ENCODE data around the gene KNCN.

The KNCN gene

DNA sequence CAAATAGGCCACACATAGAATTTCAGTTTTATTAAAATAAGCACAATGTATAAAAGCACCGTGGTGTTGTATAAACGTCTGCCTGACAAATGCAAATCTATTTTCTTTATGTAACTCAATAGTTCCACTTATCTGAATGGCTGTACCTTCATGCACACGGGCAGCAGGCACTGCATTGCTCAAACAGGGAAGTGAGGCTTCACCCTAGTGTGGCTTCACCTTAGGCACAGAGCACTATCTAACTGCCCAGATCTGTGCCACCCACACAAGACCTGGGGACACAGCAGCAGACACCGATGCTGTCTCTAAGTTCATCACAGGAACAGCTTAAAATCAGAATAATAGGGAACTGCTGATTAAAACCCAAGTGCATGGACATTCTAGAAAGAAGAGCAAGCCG is 6.0 kb upstream of the KNCN start:
- Histone ChIP-seq H3K9me3 (ENCODE audit: severe bottlenecking) (no peaks in the 10 kb centered on the region), H3K36me3 (no peaks in the 10 kb centered on the region; the same call in 1 of the 2 replicates), H3K4me3 (ENCODE audit: low read depth, low read length) (no peak overlapping the region), H3K27ac (no peak overlapping the region), H3K27me3 (ENCODE audit: insufficient read depth, low read depth, severe bottlenecking) (no peaks in the 10 kb centered on the region)
- TF ChIP-seq, protein P1, sequence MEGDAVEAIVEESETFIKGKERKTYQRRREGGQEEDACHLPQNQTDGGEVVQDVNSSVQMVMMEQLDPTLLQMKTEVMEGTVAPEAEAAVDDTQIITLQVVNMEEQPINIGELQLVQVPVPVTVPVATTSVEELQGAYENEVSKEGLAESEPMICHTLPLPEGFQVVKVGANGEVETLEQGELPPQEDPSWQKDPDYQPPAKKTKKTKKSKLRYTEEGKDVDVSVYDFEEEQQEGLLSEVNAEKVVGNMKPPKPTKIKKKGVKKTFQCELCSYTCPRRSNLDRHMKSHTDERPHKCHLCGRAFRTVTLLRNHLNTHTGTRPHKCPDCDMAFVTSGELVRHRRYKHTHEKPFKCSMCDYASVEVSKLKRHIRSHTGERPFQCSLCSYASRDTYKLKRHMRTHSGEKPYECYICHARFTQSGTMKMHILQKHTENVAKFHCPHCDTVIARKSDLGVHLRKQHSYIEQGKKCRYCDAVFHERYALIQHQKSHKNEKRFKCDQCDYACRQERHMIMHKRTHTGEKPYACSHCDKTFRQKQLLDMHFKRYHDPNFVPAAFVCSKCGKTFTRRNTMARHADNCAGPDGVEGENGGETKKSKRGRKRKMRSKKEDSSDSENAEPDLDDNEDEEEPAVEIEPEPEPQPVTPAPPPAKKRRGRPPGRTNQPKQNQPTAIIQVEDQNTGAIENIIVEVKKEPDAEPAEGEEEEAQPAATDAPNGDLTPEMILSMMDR (IDR thresholded peaks at IDR 0.05; ENCODE audit: low read depth, low read length): no peak
- DNase-seq: no peak

DNA sequence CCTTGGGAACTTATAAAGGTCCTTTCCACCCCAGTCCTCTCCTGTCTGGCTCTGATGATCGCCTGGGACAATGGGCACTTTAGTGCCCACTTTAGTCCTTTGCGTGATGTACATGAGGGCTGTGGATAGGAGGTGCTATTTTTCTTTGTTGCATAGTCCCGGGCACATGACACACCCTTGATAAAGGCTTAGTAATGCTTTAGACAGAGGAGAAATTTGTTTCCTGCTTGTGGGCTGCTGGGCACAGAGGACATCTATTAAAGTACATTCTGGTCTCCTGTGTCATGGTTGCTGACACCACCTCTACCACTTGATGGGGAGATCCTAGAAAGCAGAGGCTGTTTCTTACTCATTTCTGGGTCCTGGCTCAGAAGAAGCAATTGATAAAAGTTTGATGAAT is 5.4 kb upstream of the KNCN start:
- H3K36me3 ChIP-seq: no peaks in the 10 kb centered on the region; the same call in 1 of the 2 replicates
- no peaks in the 10 kb centered on the region for H3K27me3 ChIP-seq (ENCODE audit: insufficient read depth, low read depth, severe bottlenecking)
- H3K27ac ChIP-seq: no peak overlapping the region
- no peak overlapping the region for H3K4me3 ChIP-seq (ENCODE audit: low read depth, low read length)
- no peak for DNase-seq
- TF ChIP-seq, protein P1 (IDR thresholded peaks at IDR 0.05; ENCODE audit: low read depth, low read length): peak; percentile 51; the same call in 1 of the 2 replicates
- no peaks in the 10 kb centered on the region for H3K9me3 ChIP-seq (ENCODE audit: severe bottlenecking)

DNA sequence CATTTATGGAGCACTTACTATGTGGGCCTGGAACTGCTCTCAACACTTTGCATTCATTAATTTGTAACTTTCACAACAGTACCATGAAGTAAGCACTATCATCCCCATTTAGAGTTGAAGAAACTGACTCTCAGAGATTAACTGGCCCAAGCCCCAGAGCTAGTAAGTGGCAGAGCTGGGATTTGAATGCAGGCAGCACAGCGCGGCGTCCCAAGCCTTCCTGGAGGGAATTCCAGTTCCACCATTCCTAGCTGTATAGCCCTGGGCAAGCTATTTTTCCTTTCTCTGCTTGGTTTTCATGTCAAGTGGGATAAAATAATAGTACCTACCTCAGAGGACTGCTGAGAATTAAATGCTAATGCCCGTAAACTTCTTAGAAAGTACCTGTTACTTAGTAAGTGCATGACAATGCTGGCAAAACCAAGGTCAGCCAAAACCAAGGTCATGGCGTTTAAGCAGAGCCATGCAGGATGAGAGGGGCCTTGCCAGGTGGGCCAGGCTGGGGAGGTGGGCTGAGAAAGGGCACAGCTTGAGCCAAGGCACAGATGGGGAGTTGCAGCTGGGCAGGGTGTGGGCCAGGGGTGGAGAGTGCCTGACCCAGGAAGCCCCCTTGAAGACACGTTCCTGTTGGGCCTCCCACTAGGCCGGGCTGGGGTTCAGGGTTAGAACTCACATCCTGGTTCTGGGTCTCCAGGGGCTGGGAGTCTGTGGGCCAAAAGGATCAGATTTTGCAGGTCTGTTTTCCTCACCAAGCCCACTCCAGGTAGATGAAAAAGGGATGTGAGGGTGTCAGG is 4.6 kb upstream of the KNCN start:
- no peak for DNase-seq
- TF ChIP-seq, protein P1 (IDR thresholded peaks at IDR 0.05; ENCODE audit: low read depth, low read length): no peak
- H3K36me3 ChIP-seq: no peaks in the 10 kb centered on the region
- H3K27me3 ChIP-seq (ENCODE audit: insufficient read depth, low read depth, severe bottlenecking): no peaks in the 10 kb centered on the region
- no peak overlapping the region for H3K27ac ChIP-seq
- no peak overlapping the region for H3K4me3 ChIP-seq (ENCODE audit: low read depth, low read length)
- H3K9me3 ChIP-seq (ENCODE audit: severe bottlenecking): no peaks in the 10 kb centered on the region

DNA sequence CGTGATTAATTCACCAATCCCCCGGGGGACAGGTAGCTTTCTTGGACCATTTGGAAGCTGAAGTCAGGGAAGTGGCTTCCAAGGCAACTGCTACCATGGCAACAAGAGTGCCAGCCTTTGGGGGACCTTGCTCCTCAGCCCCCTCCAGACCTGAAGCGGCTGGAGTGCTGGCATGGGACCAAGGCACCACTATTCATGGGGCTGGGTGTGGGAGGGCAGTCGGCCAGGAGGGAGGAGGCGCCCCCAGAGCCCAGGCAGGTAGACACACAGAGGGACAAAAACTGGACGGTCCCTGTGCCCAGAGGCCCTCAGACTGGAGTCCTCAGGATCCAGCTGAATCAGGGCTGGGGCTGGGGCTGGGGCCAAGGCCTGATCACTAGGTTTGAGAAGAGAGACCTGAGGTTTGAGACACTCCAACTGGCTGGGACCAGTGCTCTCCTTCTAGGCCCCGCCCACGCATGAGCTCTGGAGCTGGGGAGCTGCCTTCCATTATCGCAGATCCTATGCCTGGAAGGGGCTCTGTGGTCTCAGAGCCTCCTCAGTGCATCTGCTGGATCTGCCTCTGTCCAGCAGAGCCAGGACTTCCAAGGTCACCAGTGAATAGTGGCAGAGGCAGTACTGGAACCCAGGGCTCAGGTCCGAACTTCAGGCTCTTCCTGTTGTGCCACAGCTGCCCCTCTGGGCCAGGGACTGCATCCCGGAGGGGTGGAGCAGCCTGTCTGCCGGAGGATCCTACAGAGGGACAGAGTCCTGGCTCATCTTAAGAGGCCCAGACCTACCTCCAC is 3.3 kb upstream of the KNCN start:
- Histone ChIP-seq H3K4me3 (ENCODE audit: low read depth, low read length) (no peak overlapping the region), H3K27ac (no peak overlapping the region), H3K36me3 (no peaks in the 10 kb centered on the region), H3K9me3 (ENCODE audit: severe bottlenecking) (no peaks in the 10 kb centered on the region), H3K27me3 (ENCODE audit: insufficient read depth, low read depth, severe bottlenecking) (no peaks in the 10 kb centered on the region)
- no peak for DNase-seq
- TF ChIP-seq, protein P1 (IDR thresholded peaks at IDR 0.05; ENCODE audit: low read depth, low read length): no peak

DNA sequence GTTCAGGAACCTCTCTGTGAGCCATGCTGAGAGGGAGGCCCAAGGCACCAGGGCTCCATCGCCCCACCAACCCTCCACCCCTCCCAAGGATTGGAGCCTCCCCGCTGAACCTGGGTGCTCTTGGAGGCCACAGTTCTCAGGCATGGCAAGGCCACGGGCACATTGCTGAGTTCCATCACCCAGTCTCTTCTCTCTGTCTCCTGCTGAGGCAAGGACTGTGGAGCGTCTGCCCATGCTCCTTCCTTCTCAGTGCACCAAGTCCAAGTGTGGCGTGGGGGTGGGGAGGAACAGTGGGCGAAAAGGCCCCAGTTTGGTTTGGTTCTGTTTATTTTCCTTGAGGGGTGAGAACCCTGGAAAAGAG is 2.8 kb upstream of the KNCN start:
- H3K4me3 ChIP-seq (ENCODE audit: low read depth, low read length): no peak overlapping the region
- TF ChIP-seq, protein P1 (IDR thresholded peaks at IDR 0.05; ENCODE audit: low read depth, low read length): no peak
- H3K27ac ChIP-seq: no peak overlapping the region

More for the DNA sequence above, 2.8 kb upstream of the KNCN start:
- no peak for DNase-seq
- Histone ChIP-seq H3K27me3 (ENCODE audit: insufficient read depth, low read depth, severe bottlenecking) (no peaks in the 10 kb centered on the region), H3K9me3 (ENCODE audit: severe bottlenecking) (no peaks in the 10 kb centered on the region), H3K36me3 (no peaks in the 10 kb centered on the region)

Data from WERI-Rb-1 (cell line).